Left lobe of liver (tissue), 2 donors: ENCODE data around the gene ETAA1. TPM values are rescaled to one million over a fixed set of nuclear protein-coding genes. Genes with fewer than 3 reads are reported as not detected.
A peak's percentile ranks its signal among the peaks of the same experiment; 100 is the strongest.

Experiments
- ATAC-seq: fragments of 200-7000 bp; cut with Tn5 transposase; one replicate; pipeline ENCODE4 v1.9.1; 2020; ENCODE audit warnings: mild to moderate bottlenecking, moderate library complexity
- DNase-seq: peaks from one replicate; pipeline ENCODE4 v3.0.0-alpha.2; 2020; ENCODE audit warnings: low spot score
- total RNA-seq: library from RNA; stranded (reverse); gene quantifications from one replicate; pipeline ENCODE4 v1.2.1, GENCODE V29; 2021
- donor health status: DM: no; HTN: no; CAD: no; lungs with moderate emphysema.
- donor health status: DM: no; HTN: yes; CAD: no.

The ETAA1 gene
- 3.2 TPM for total RNA-seq

- DNase-seq (peak; percentile 94), ATAC-seq (peak; percentile 99)
These were observed at the start of gene ETAA1 for GRCh38 chr2:67397143-67397986. ETAA1 (plus strand) TSS chr2:67397333; CDS start chr2:67397449, 116 bp downstream.

- ATAC-seq (no peak), DNase-seq (no peak)
These were observed 30.2 kb upstream of the ETAA1 start for GRCh38 chr2:67366832-67367412.

- ATAC-seq (no peak), DNase-seq (no peak)
These were observed 22.7 kb upstream of the ETAA1 start for GRCh38 chr2:67374481-67374880.

- DNase-seq: no peak
- no peak for ATAC-seq
These were observed 22.2 kb upstream of the ETAA1 start for GRCh38 chr2:67374949-67375348.

- ATAC-seq (no peak), DNase-seq (no peak)
These were observed 18.6 kb upstream of the ETAA1 start for GRCh38 chr2:67378555-67378954.

- ATAC-seq: no peak
These were observed 18.1 kb upstream of the ETAA1 start for GRCh38 chr2:67379048-67379447.

GRCh38 chr2:67384123-67384822, 12.9 kb upstream of the ETAA1 start:
- no peak for DNase-seq
- ATAC-seq: no peak

More at GRCh38 chr2:67379048-67379447, 18.1 kb upstream of the ETAA1 start:
- no peak for DNase-seq

GRCh38 chr2:67388680-67389079, 8.5 kb upstream of the ETAA1 start:
- ATAC-seq: no peak
- no peak for DNase-seq

GRCh38 chr2:67389286-67389685, 7.8 kb upstream of the ETAA1 start:
- no peak for ATAC-seq
- no peak for DNase-seq

GRCh38 chr2:67389788-67390187, 7.3 kb upstream of the ETAA1 start:
- ATAC-seq: no peak
- no peak for DNase-seq

GRCh38 chr2:67393237-67393636, 3.9 kb upstream of the ETAA1 start:
- ATAC-seq (no peak), DNase-seq (no peak)

- DNase-seq (no peak), ATAC-seq (no peak)
These were observed 2.4 kb upstream of the ETAA1 start for GRCh38 chr2:67394734-67395133.

- DNase-seq (no peak), ATAC-seq (no peak)
These were observed 2.0 kb downstream of the ETAA1 start for GRCh38 chr2:67399144-67399543.

GRCh38 chr2:67399831-67400489, 2.8 kb downstream of the ETAA1 start:
- no peak for ATAC-seq
- no peak for DNase-seq

- DNase-seq (no peak), ATAC-seq (no peak)
These were observed 3.7 kb downstream of the ETAA1 start for GRCh38 chr2:67400560-67401485.

GRCh38 chr2:67408346-67408745, 11.2 kb downstream of the ETAA1 start:
- DNase-seq (no peak), ATAC-seq (no peak)

GRCh38 chr2:67412424-67412823, 15.3 kb downstream of the ETAA1 start:
- ATAC-seq: no peak

GRCh38 chr2:67414867-67415266, 17.7 kb downstream of the ETAA1 start:
- no peak for DNase-seq
- ATAC-seq: no peak

More at GRCh38 chr2:67412424-67412823, 15.3 kb downstream of the ETAA1 start:
- DNase-seq: no peak

GRCh38 chr2:67416136-67416535, 19.0 kb downstream of the ETAA1 start:
- ATAC-seq (no peak), DNase-seq (no peak)

- DNase-seq (no peak), ATAC-seq (no peak)
These were observed 26.4 kb downstream of the ETAA1 start for GRCh38 chr2:67423489-67423888.
